Activated T-helper 2 cell treated with anti-CD3 and anti-CD28 coated beads, Interferon-gamma antibody, Interleukin-2, Interleukin-4, amounts not matched to agents 10 μg/mL and 5 μg/mL and 100 μg/mL, durations not matched to agents 14 hours and 24 hours and 36 hours (primary cell): Measurements from ENCODE around the gene SETBP1. TPM values are rescaled to one million over a fixed set of nuclear protein-coding genes. Genes with fewer than 3 reads are reported as not detected.

Experiments used
- DNase-seq: peaks from one replicate; pipeline ENCODE4 v3.0.0; 2021; ENCODE audit warnings: low spot score
- H3K27ac Mint-ChIP-seq: one replicate; pipeline ENCODE4 v1.8.0; 2021; ENCODE audit warnings: mixed read lengths
- H3K27me3 Mint-ChIP-seq: one replicate; pipeline ENCODE4 v1.8.0; 2021; ENCODE audit warnings: low read depth, mixed read lengths
- H3K36me3 Mint-ChIP-seq: one replicate; pipeline ENCODE4 v1.8.0; 2021; ENCODE audit warnings: low read depth, mixed read lengths
- H3K4me1 Mint-ChIP-seq: one replicate; pipeline ENCODE4 v1.8.0; 2021; ENCODE audit warnings: low read depth, mixed read lengths
- H3K4me3 Mint-ChIP-seq: one replicate; pipeline ENCODE4 v1.8.0; 2021; ENCODE audit warnings: low read depth, mild to moderate bottlenecking, moderate library complexity, mixed read lengths
- H3K9me3 Mint-ChIP-seq: one replicate; pipeline ENCODE4 v1.8.0; 2021; ENCODE audit warnings: mixed read lengths
- intact Hi-C: fragments of 100-400 bp; cut with micrococcal nuclease; formaldehyde crosslinking; loops from one replicate; pipeline ENCODE4 v1.15.1; 2023
- total RNA-seq: library from RNA; stranded (reverse); gene quantifications from 2 replicates; pipeline ENCODE4 v1.2.3, GENCODE V29; 2022

Gene SETBP1
- total RNA-seq, 1 donor from 2014 or later, result 27.4 TPM

DNA sequence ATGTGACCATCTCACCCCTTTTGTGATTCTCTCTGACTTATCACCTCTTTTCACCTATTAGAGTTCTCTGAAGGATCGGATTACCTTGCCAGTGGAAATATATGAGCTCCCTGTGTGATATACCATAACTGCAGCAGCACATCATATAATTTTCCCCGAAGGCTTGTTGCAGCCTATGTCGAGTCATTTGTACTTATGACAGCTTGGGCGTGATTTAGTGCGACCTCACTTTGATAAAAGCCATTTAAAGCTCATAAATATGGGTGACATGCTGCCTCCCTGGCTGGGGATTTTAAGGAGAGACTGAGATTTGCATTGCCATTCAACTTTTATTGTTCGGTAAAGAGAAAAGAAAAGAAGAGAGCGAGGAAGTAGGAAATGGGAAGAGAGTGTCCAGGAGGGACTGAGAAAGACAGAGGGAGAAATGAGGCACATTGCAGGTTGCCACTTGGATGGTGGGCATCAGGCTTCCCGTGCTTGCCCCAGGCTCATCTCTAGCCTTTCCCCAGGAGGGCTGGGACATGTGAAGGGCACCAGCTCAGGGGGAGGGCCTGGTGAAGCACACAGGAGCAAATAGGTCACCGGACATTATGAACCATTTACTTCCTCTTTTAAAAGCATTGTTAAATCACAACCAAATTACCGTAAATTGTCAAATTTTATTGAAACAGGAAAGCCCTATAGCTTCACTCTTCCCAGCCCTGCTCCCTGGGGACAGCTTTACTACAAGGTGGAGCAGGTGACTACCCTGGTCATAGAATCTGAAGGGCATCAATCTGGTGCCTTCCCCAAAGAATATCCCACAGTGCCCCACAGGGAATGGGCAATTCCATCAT lies 161.3 kb downstream of the SETBP1 start:
- Mint-ChIP-seq H3K36me3 (peaks cover 4% of the 10 kb centered on the region), H3K9me3 (peaks cover 3% of the 10 kb centered on the region), H3K27me3 (no peaks in the 10 kb centered on the region), H3K4me3 (no peak overlapping the region), H3K4me1 (peaks cover 26% of the 10 kb centered on the region), H3K27ac (no peak overlapping the region)
- intact Hi-C loops, result no loop called here
- no peak for DNase-seq

DNA sequence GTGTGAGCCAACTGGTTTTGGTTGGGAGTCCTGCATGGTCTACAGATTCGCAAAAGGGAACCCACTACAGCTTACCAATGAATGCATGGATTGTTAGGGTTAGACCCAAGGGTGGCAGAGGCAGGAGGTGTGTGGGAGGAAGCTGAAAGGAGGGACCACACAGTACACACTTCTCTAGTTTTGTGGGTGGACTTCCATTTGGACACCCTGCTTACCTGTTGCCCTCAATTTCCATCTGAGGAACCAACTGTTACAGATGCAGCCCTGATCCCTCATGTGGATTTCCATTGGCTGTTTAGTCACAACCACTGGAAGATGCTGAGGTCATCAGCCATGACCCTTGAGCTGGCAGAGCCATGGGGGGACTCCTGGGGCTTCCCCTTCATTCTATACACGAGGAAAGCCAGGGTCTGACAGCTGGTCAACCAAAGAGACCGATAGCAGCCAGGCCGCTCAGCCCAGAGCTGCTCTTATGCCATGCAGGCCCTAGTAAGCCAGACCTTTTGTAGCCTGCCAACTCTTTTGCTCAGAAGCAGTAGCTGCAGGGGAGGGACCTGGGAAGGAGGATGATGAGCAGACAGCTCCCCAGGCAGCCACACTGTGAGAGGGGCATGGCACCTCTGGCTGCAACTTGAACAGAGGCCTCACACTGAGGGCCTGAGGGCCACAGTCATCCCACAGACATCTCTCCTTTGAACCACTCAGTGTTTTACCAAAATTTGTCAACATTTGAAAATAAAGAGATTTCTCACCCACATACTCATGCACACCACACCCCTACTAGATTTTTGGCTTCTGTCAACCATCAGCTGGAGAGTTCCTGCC lies 162.1 kb downstream of the SETBP1 start:
- Mint-ChIP-seq H3K27me3 (no peaks in the 10 kb centered on the region), H3K9me3 (peaks cover 3% of the 10 kb centered on the region), H3K27ac (no peak overlapping the region), H3K4me1 (peaks cover 25% of the 10 kb centered on the region), H3K4me3 (no peak overlapping the region), H3K36me3 (peaks cover 4% of the 10 kb centered on the region)
- DNase-seq, result no peak
- intact Hi-C loops, result no loop called here

DNA sequence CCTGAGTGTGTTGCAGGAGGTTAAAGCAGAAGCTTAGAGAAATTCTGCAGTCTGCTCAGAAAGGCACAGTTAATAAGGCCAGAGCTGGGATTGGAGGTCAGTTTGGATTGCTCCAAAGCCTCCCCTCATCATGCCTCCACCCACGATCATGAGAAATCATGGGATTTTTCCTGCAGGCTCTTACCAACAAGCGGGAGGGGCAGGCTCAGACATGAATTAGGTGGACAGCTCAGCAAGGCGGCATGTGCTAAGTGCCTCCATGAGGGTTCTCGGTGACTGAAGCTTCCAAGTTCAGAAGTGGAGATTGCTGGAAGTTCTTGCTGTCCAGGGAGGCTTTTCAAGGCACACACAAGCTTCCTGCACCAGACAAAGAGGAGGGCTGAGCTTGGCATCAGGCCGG lies 163.8 kb downstream of the SETBP1 start:
- H3K36me3 Mint-ChIP-seq, result peaks cover 4% of the 10 kb centered on the region
- DNase-seq, result no peak
- H3K9me3 Mint-ChIP-seq, result peaks cover 3% of the 10 kb centered on the region

DNA sequence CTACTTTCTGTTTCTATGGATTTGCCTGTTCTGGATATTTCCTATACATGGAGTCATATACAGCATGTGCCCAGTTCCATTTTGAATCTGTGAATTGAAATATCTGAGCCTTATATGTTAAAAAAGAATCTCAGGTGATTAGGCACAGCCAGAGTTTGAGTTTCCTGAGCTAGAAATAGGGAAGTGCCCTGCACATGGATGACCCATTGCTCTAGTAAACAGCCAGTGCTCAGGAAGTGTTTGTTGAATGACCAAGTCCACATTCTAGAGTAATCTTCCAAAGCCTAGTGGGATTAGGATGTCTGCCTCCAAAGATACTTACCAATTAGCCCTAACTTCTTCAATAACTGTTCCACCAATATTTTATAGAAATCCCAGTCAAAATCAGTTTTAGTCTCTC lies 165.8 kb downstream of the SETBP1 start:
- peaks cover 3% of the 10 kb centered on the region for H3K4me1 Mint-ChIP-seq
- H3K4me3 Mint-ChIP-seq, result no peak overlapping the region
- no peak overlapping the region for H3K27ac Mint-ChIP-seq
- intact Hi-C loops, result no loop called here
- no peaks in the 10 kb centered on the region for H3K27me3 Mint-ChIP-seq
- DNase-seq, result no peak
- H3K36me3 Mint-ChIP-seq, result peaks cover 4% of the 10 kb centered on the region
- peaks cover 3% of the 10 kb centered on the region for H3K9me3 Mint-ChIP-seq

More for the DNA sequence above, 163.8 kb downstream of the SETBP1 start:
- no peak overlapping the region for H3K27ac Mint-ChIP-seq
- H3K4me1 Mint-ChIP-seq, result peaks cover 13% of the 10 kb centered on the region
- H3K4me3 Mint-ChIP-seq, result no peak overlapping the region
- intact Hi-C loops, result no loop called here
- H3K27me3 Mint-ChIP-seq, result no peaks in the 10 kb centered on the region

DNA sequence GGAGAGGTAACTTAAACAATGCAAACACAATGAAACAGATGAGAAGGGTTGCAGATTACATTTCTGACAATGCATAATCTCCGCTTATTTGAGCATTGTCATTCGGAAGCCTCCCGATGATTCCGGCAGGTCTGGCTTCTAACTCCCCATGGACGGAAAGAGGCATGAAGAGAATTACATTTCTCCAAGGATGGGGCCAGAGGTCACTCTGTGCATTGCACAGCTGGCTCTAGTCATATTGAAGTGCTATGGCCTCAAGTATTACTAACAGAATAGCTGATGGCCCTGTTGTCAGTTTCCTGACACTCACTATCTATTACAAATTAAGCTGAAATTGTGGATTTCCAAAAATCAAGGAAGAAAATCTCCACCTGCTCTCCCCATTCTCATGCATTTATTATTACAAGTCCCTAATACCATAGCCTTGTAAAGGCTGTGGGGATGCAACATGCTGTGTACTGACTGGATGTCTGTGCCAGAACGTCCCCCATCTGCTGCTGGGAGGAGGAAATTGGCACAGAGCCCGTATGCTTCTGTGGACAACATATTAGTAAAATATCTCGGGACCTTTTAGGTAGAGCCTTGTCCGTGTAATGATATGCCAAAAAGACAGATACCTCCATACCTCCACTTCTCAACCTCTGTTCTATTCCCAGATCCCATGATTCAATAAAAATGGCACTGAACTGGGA lies 168.1 kb downstream of the SETBP1 start:
- Mint-ChIP-seq H3K27me3 (peaks cover 2% of the 10 kb centered on the region), H3K27ac (no peak overlapping the region), H3K9me3 (no peaks in the 10 kb centered on the region), H3K36me3 (no peaks in the 10 kb centered on the region), H3K4me3 (no peak overlapping the region), H3K4me1 (peaks cover 2% of the 10 kb centered on the region)
- intact Hi-C loops, result no loop called here
- DNase-seq, result no peak

DNA sequence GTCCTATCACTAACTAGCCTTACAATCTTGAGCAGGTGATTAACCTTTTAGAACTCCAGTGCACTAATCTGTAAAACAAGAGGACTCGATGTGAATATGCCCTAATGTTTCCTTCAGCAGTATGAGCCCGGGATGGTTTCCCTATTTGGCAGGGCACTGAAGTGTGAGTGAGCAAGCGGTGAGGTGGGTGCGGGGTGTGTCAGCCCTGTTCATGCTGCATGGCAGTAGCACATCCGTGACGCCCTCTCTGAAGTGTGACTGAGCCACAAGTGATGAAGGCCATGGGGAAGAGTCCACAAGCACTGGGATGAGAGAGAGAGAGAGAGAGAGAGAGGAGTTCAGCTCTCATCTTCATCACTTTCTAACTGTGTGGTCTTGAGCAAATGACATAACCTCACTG lies 168.7 kb downstream of the SETBP1 start:
- peaks cover 2% of the 10 kb centered on the region for H3K27me3 Mint-ChIP-seq
- intact Hi-C loops, result no loop called here
- peaks cover 2% of the 10 kb centered on the region for H3K4me1 Mint-ChIP-seq
- no peak overlapping the region for H3K27ac Mint-ChIP-seq
- no peak overlapping the region for H3K4me3 Mint-ChIP-seq
- no peaks in the 10 kb centered on the region for H3K36me3 Mint-ChIP-seq
- no peaks in the 10 kb centered on the region for H3K9me3 Mint-ChIP-seq
- DNase-seq, result no peak

DNA sequence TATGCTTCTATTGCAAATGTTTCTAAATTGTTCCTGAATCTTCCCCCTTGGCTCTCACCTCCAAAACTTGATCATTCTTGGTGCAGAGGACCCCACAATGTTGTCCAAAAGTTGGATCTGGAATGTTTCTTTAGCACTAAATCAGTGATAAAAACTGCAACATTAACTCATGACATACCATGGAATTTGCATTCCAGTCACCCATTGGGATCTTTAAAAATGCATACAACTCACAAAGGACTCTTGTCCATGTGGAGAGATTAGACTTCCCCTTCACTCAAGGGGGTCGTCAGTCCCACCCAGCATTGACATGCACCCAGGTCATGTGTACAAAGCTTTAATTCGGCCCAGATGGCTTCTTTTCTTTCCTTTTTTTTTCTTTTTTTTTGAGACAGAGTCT lies 169.3 kb downstream of the SETBP1 start:
- DNase-seq, result no peak
- intact Hi-C loops, result no loop called here
- H3K4me3 Mint-ChIP-seq, result no peak overlapping the region
- no peaks in the 10 kb centered on the region for H3K9me3 Mint-ChIP-seq
- peaks cover 2% of the 10 kb centered on the region for H3K27me3 Mint-ChIP-seq
- no peaks in the 10 kb centered on the region for H3K36me3 Mint-ChIP-seq
- peaks cover 2% of the 10 kb centered on the region for H3K4me1 Mint-ChIP-seq
- H3K27ac Mint-ChIP-seq, result no peak overlapping the region

DNA sequence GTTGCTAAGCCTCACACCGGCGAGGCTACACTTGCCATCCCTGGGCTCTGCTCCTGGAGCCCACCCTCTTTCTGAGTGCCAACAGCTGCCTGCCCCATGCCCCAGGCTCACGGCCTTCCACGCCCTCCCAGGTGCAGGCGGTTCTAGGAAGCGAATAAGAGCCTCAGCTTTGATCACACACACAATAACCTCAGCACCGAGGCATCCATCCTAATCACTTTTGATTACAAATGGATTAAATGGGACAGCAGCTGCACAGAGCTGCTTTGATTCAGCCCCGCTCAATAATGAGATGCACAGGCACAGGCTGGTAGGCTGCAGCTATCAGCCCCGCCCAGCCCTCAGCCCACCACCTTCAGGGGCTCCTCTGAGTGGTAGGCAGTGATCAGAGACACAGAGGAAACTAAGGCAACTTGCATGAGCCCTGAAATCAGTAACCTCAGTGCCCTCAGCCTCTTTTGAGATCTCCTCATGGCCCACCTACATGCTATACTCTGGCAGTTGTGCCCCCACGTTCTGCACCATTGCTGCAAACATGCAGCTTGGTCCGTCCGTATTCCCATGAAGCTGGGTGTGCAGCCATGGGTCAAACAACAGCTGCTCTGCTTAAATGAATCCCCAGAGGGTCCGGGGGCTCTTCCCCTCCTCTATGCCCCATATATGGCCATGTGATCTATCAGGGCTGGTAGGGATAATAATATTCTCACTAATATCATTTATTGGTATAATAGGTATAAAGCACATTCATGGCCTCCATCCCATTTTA lies 171.4 kb downstream of the SETBP1 start:
- Mint-ChIP-seq H3K9me3 (no peaks in the 10 kb centered on the region), H3K27me3 (peaks cover 2% of the 10 kb centered on the region), H3K4me1 (peaks cover 2% of the 10 kb centered on the region), H3K36me3 (no peaks in the 10 kb centered on the region), H3K27ac (no peak overlapping the region), H3K4me3 (no peak overlapping the region)
- intact Hi-C loops, result no loop called here
- no peak for DNase-seq

DNA sequence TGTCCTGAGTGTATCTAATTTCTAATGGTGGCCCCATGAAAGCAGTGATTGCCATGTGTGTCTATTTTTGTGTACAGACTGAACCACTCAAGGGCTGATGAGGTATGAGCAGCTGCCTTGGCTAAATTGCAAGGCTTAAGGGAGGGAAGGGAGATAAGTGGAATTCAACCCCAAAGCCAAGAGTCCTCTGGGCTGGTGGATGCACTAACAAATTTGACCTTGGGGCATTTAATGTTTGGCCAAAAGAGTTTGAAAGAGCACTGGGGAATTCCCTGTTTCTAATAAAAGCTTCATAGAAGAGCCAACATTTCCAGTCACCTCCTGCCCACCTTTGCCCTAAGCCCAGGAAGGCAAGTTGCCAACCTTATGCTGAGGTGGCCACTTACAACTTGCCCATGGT lies 172.1 kb downstream of the SETBP1 start:
- Mint-ChIP-seq H3K36me3 (no peaks in the 10 kb centered on the region), H3K27me3 (peaks cover 7% of the 10 kb centered on the region), H3K4me1 (peaks cover 2% of the 10 kb centered on the region), H3K9me3 (no peaks in the 10 kb centered on the region), H3K4me3 (no peak overlapping the region), H3K27ac (no peak overlapping the region)
- intact Hi-C loops, result no loop called here
- DNase-seq, result no peak

DNA sequence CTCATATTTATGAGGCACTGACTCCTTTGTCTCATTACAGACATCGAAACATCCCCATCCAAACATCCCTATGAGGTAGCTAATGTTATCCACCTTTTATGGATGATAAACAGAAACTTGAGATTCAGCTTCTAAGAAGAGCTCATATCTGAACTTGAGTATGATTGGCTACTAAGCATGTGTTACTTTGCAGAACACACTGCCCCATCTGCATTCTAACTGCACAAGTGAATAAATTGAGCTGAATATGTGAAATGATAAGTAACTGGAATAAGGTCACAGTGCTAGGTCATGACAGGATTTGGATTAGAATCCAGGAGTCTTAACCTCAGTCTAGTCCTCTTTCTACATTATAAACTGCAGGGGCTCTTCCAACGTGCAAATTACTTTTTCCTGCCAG lies 172.7 kb downstream of the SETBP1 start:
- intact Hi-C loops, result no loop called here
- H3K27me3 Mint-ChIP-seq, result peaks cover 7% of the 10 kb centered on the region
- H3K36me3 Mint-ChIP-seq, result no peaks in the 10 kb centered on the region
- peaks cover 2% of the 10 kb centered on the region for H3K4me1 Mint-ChIP-seq
- H3K9me3 Mint-ChIP-seq, result no peaks in the 10 kb centered on the region
- no peak overlapping the region for H3K4me3 Mint-ChIP-seq
- H3K27ac Mint-ChIP-seq, result no peak overlapping the region
- no peak for DNase-seq

DNA sequence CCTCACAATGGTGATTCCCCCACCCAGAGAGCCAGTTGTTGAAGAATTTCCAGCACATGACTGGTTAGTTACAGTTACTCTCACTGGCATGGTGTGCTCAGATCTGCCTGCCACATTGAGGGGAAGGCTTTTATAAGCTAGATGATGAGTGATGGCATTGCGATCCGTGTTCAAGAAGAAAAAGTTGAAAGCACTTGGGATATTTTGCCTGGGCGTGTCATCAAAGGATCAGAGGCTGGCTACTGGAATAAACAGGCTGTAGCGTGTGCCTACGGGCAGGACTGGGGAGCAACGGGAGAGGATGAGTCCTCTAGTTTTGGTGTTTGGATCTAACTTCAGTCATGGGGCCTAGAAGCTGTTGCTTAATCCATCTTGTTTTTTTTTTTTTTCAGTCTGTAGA lies 175.0 kb downstream of the SETBP1 start:
- no peak for DNase-seq
- peaks cover 4% of the 10 kb centered on the region for H3K4me1 Mint-ChIP-seq
- no peak overlapping the region for H3K27ac Mint-ChIP-seq
- no peaks in the 10 kb centered on the region for H3K36me3 Mint-ChIP-seq
- intact Hi-C loops, result loop anchor here (2.0 kb wide), 1 partner anchor 17 kb away; no protein-coding TSS in a partner anchor
- H3K9me3 Mint-ChIP-seq, result no peaks in the 10 kb centered on the region
- no peak overlapping the region for H3K4me3 Mint-ChIP-seq
- peaks cover 7% of the 10 kb centered on the region for H3K27me3 Mint-ChIP-seq

DNA sequence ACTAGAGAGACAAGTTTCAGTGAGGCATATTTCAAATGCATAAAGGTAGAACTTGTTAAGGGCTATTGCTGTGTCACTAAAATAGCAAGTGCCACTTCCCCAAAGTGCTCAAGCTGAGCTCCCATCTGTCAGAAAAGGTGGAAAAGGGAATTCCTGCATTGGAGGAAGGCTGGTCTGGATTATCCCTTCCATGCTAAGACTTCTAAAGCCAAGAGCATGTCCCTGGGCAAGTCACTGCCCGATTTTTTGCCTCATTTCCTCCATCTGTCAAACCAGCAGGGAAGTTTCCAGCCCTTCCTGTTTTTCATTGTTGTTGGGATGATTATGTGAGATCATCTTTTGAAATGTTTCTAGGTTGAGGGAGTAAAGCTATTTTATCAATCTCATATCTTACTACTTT lies 175.5 kb downstream of the SETBP1 start:
- Mint-ChIP-seq H3K27me3 (peaks cover 7% of the 10 kb centered on the region), H3K4me1 (peaks cover 4% of the 10 kb centered on the region), H3K36me3 (no peaks in the 10 kb centered on the region), H3K9me3 (no peaks in the 10 kb centered on the region), H3K4me3 (no peak overlapping the region), H3K27ac (no peak overlapping the region)
- no peak for DNase-seq
- intact Hi-C loops, result loop anchor here (2.0 kb wide), 1 partner anchor 17 kb away; no protein-coding TSS in a partner anchor
